SH-SY5Y (cell line): Measurements from ENCODE around the gene HSPB8.

ENCODE experiments used
- GATA2 ChIP-seq: IDR thresholded peaks from 2 replicates; pipeline ENCODE4 v1.6.1; 2011; ENCODE audit warnings: mild to moderate bottlenecking, low read depth, low read length
- GATA3 ChIP-seq: IDR thresholded peaks from 2 replicates; pipeline ENCODE4 v1.6.1; 2011; ENCODE audit warnings: low read depth, mild to moderate bottlenecking, low read length, moderate library complexity

DNA sequence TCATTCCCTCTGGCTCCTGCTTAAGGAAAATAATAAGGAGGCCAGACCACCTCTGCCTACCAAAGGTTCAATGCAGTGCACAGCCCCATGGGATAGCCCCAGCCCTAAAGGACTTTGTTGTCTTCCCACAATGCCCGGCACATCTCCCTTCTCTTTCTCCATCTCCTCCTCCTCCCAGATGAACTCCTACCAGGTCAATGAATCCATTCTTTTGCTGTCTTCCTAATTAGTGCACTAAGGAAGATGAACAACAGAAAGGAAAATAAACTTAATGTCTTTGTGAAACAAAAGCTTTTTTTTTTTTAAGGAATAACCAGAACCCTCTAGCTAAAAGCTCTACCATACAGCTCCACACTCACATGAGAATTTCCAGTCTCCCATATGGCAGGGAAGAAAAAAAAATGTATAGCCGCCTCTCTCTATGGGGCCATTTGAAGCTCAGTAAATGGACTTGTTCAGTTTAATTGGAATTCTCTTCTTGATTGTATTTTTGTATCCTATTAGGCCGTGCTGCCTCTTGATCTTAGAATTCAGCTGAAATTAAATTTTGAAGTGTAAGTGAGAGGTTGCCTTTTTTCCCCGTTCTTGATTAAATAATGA, 41.8 kb upstream of the HSPB8 start:
- TF ChIP-seq GATA2 (no peak), GATA3 (no peak)
